Osteoblast (primary cell): ENCODE measurements around the gene GSTK1. TPM values are rescaled to one million over a fixed set of nuclear protein-coding genes. Genes with fewer than 3 reads are reported as not detected.

Experiments used
- DNase-seq: peaks from one replicate; pipeline ENCODE4 v3.0.0; 2011; ENCODE audit warnings: low spot score, mixed read lengths; ENCODE audit not compliant: insufficient read length; ENCODE audit errors: missing footprints
- H2AFZ ChIP-seq: 2 replicates; pipeline ENCODE4 v1.6.0; 2011; ENCODE audit warnings: mild to moderate bottlenecking, low read length
- H3K27ac ChIP-seq: 2 replicates; pipeline ENCODE4 v1.5.1; 2011; ENCODE audit warnings: mild to moderate bottlenecking, low read depth, low read length, moderate library complexity
- H3K27me3 ChIP-seq: 2 replicates; pipeline ENCODE4 v1.6.0; 2012; ENCODE audit warnings: mild to moderate bottlenecking, control low read depth, inconsistent platforms, low read length, moderate library complexity; ENCODE audit not compliant: insufficient read depth
- H3K36me3 ChIP-seq: 2 replicates; pipeline ENCODE4 v1.5.1; 2011; ENCODE audit warnings: mild to moderate bottlenecking, low read length, control low read depth, moderate library complexity; ENCODE audit not compliant: insufficient read depth
- H3K4me1 ChIP-seq: 2 replicates; pipeline ENCODE4 v1.5.1; 2011; ENCODE audit warnings: mild to moderate bottlenecking, low read length, control low read depth, moderate library complexity; ENCODE audit not compliant: insufficient read depth
- H3K4me2 ChIP-seq: 2 replicates; pipeline ENCODE4 v1.6.0; 2011; ENCODE audit warnings: mild to moderate bottlenecking, low read length; ENCODE audit not compliant: insufficient read depth
- H3K4me3 ChIP-seq: fragments of 200-600 bp; sonication (generic); 3 replicates; pipeline ENCODE4 v1.5.1; 2012; ENCODE audit warnings: mild to moderate bottlenecking, low read length, inconsistent platforms; ENCODE audit not compliant: insufficient read depth
- H3K79me2 ChIP-seq: 2 replicates; pipeline ENCODE4 v1.6.0; 2012; ENCODE audit warnings: mild to moderate bottlenecking, low read length, control low read depth, inconsistent platforms; ENCODE audit not compliant: insufficient read depth
- H3K9me3 ChIP-seq: 2 replicates; pipeline ENCODE4 v1.5.1; 2011; ENCODE audit warnings: low read depth, low read length, control low read depth
- H4K20me1 ChIP-seq: 2 replicates; pipeline ENCODE4 v1.6.0; 2012; ENCODE audit warnings: mild to moderate bottlenecking, low read length, control low read depth; ENCODE audit not compliant: insufficient read depth
- total RNA-seq: library from RNA; depleted of rRNA; stranded (reverse); fragments of >200 nt; gene quantifications from 2 replicates; pipeline ENCODE4 v1.2.3, GENCODE V29; 2012
- TF ChIP-seq, protein P1 (sequence below): IDR thresholded peaks from 2 replicates; pipeline ENCODE4 v1.5.1; 2011; ENCODE audit warnings: mild to moderate bottlenecking, low read depth, low read length, moderate library complexity; ENCODE audit errors: extremely low read depth

Gene GSTK1
- total RNA-seq, 1 donor, result 99.9 TPM

DNA sequence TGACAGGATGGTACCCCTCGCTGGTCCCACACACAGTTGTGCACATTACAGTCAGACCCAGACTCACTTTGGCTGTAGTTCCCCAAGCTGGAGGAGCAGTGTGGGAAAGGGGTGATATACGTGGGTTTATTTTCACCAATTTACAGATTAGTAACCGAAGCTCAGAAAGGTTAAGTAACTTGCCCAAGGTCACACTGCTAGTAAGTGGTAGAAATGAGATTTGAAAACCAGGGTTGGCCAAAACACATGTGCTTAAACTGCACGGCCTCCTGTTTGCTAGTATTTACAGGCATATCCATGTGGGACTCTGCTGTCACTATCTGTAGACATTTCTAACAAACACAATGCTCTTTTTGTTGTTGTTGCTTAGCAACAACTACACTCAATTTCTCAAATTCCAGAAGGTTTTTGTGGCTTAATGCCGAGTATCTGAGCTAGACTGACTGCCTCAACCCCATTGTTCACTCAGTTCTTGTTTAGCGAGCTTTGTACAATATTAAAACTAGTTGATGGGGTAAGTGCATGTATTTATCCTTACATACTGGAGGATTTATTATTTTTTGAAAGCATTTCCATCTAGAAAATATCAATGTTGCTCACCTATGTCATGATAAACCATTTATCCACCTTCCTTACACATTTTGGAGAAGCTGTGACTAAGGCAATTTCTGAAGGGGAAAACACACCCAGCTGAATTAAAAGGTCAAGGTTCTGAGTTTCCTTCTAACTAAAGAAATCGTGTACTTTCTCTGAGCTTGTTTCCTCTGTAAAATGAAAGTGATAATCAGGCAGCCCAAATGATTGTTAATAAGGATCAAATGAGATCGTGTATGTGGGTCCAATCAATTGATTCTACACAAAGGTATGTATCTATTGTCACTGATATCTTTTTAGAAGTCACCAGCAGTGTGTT lies 16.2 kb downstream of the GSTK1 start:
- no peaks in the 10 kb centered on the region for H3K79me2 ChIP-seq
- H4K20me1 ChIP-seq, result no peaks in the 10 kb centered on the region
- H3K4me2 ChIP-seq, result peak overlapping the region; percentile 34
- H3K4me1 ChIP-seq, result peaks cover 4% of the 10 kb centered on the region
- peak overlapping the region; percentile 37 for H3K27ac ChIP-seq
- DNase-seq, result peak; percentile 80
- H3K36me3 ChIP-seq, result no peaks in the 10 kb centered on the region
- no peaks in the 10 kb centered on the region for H3K9me3 ChIP-seq
- TF ChIP-seq, protein P1, sequence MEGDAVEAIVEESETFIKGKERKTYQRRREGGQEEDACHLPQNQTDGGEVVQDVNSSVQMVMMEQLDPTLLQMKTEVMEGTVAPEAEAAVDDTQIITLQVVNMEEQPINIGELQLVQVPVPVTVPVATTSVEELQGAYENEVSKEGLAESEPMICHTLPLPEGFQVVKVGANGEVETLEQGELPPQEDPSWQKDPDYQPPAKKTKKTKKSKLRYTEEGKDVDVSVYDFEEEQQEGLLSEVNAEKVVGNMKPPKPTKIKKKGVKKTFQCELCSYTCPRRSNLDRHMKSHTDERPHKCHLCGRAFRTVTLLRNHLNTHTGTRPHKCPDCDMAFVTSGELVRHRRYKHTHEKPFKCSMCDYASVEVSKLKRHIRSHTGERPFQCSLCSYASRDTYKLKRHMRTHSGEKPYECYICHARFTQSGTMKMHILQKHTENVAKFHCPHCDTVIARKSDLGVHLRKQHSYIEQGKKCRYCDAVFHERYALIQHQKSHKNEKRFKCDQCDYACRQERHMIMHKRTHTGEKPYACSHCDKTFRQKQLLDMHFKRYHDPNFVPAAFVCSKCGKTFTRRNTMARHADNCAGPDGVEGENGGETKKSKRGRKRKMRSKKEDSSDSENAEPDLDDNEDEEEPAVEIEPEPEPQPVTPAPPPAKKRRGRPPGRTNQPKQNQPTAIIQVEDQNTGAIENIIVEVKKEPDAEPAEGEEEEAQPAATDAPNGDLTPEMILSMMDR, result no peak
- no peaks in the 10 kb centered on the region for H3K27me3 ChIP-seq
- H2AFZ ChIP-seq, result peak overlapping the region; percentile 60
- no peak overlapping the region for H3K4me3 ChIP-seq

DNA sequence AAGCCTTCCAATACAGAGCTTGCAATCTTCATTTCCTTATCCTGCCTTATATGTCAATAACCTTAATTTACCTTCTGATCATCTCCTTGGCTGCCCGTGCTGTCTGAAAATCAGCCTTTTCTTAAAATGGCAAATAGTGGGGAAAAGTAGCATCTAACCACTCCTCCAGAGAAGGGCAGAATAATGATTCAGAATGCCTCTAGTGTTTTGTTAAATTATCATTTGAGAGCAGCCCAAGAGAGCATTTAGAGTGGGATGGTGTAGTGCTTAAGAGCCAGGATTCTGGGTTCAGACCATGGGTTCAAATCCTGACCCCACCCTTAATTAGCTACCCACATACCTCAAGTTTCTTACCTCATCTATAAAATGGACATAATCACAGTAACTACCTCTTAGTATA lies 16.9 kb downstream of the GSTK1 start:
- Histone ChIP-seq H4K20me1 (no peaks in the 10 kb centered on the region), H2AFZ (peak overlapping the region; percentile 60), H3K4me2 (peak overlapping the region; percentile 34), H3K79me2 (no peaks in the 10 kb centered on the region), H3K36me3 (no peaks in the 10 kb centered on the region), H3K4me3 (no peak overlapping the region), H3K9me3 (no peaks in the 10 kb centered on the region), H3K27me3 (no peaks in the 10 kb centered on the region), H3K27ac (no peak overlapping the region), H3K4me1 (peaks cover 4% of the 10 kb centered on the region)
- TF ChIP-seq, protein P1, result no peak
- no peak for DNase-seq

- Histone ChIP-seq H4K20me1 (no peaks in the 10 kb centered on the region), H3K9me3 (no peaks in the 10 kb centered on the region), H3K27me3 (no peaks in the 10 kb centered on the region), H2AFZ (no peak overlapping the region), H3K4me3 (no peak overlapping the region), H3K79me2 (no peaks in the 10 kb centered on the region), H3K4me2 (no peak overlapping the region), H3K36me3 (no peaks in the 10 kb centered on the region), H3K27ac (no peak overlapping the region), H3K4me1 (peaks cover 4% of the 10 kb centered on the region)
- DNase-seq, result no peak
- TF ChIP-seq, protein P1, result no peak
Observed at GRCh38 chr7:143280566-143280965, 17.3 kb downstream of the GSTK1 start.

- H3K4me2 ChIP-seq, result no peak overlapping the region
- no peaks in the 10 kb centered on the region for H3K36me3 ChIP-seq
- H3K79me2 ChIP-seq, result no peaks in the 10 kb centered on the region
- H3K4me1 ChIP-seq, result peaks cover 4% of the 10 kb centered on the region
- no peak overlapping the region for H3K27ac ChIP-seq
- H3K27me3 ChIP-seq, result no peaks in the 10 kb centered on the region
- no peak overlapping the region for H2AFZ ChIP-seq
- TF ChIP-seq, protein P1, result no peak
- no peaks in the 10 kb centered on the region for H3K9me3 ChIP-seq
- no peaks in the 10 kb centered on the region for H4K20me1 ChIP-seq
- no peak for DNase-seq
- no peak overlapping the region for H3K4me3 ChIP-seq
Observed at GRCh38 chr7:143281529-143281928, 18.3 kb downstream of the GSTK1 start.
